ENCODE data around the gene ARHGAP24.

DNA sequence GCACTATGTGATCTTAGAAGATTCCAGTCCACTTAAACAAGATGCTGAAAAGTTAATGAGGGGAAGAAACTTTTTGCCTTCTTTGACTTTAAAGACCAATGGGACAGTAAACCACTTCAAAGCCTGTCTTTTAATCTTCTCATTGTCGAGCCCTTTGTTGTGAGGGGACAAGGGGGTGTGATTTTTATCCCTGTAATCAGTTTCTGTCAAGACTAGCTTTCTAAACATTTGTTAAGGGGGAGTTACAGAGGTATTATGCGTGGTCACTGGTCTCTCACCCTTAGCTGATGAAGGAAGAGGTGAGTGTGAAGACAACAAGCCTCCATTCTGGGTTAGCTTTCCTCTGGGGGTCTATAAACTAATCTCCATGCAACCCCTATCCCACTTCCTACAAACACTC is 409.3 kb downstream of the ARHGAP24 start:
- TF ChIP-seq, protein P1, sequence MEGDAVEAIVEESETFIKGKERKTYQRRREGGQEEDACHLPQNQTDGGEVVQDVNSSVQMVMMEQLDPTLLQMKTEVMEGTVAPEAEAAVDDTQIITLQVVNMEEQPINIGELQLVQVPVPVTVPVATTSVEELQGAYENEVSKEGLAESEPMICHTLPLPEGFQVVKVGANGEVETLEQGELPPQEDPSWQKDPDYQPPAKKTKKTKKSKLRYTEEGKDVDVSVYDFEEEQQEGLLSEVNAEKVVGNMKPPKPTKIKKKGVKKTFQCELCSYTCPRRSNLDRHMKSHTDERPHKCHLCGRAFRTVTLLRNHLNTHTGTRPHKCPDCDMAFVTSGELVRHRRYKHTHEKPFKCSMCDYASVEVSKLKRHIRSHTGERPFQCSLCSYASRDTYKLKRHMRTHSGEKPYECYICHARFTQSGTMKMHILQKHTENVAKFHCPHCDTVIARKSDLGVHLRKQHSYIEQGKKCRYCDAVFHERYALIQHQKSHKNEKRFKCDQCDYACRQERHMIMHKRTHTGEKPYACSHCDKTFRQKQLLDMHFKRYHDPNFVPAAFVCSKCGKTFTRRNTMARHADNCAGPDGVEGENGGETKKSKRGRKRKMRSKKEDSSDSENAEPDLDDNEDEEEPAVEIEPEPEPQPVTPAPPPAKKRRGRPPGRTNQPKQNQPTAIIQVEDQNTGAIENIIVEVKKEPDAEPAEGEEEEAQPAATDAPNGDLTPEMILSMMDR (IDR thresholded peaks at IDR 0.05), result no peak
- no peak for TF ChIP-seq POLR2AphosphoS5 (IDR thresholded peaks at IDR 0.05; ENCODE audit: low read depth, low read length)
